ENCODE measurements around the gene RABGGTB.

DNA sequence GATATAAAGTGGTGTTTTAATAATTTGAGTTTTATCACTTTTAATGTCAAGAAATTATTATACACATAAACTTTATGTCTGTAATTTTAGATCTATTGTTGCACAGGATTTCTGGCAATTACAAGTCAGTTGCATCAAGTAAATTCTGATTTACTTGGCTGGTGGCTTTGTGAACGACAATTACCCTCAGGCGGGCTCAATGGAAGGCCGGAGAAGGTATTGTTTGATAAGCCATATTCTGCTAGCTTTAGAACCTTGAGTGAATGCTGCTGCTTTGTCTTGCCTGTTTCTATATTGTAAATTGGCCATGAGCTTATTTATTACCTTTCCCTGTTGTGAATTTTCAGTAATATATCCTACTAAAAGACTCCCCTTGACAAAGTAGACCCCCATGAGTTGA is 6.0 kb downstream of the RABGGTB start:
- TF ChIP-seq, protein P1, sequence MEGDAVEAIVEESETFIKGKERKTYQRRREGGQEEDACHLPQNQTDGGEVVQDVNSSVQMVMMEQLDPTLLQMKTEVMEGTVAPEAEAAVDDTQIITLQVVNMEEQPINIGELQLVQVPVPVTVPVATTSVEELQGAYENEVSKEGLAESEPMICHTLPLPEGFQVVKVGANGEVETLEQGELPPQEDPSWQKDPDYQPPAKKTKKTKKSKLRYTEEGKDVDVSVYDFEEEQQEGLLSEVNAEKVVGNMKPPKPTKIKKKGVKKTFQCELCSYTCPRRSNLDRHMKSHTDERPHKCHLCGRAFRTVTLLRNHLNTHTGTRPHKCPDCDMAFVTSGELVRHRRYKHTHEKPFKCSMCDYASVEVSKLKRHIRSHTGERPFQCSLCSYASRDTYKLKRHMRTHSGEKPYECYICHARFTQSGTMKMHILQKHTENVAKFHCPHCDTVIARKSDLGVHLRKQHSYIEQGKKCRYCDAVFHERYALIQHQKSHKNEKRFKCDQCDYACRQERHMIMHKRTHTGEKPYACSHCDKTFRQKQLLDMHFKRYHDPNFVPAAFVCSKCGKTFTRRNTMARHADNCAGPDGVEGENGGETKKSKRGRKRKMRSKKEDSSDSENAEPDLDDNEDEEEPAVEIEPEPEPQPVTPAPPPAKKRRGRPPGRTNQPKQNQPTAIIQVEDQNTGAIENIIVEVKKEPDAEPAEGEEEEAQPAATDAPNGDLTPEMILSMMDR (IDR thresholded peaks at IDR 0.05) = no peak
- TF ChIP-seq, protein P2, sequence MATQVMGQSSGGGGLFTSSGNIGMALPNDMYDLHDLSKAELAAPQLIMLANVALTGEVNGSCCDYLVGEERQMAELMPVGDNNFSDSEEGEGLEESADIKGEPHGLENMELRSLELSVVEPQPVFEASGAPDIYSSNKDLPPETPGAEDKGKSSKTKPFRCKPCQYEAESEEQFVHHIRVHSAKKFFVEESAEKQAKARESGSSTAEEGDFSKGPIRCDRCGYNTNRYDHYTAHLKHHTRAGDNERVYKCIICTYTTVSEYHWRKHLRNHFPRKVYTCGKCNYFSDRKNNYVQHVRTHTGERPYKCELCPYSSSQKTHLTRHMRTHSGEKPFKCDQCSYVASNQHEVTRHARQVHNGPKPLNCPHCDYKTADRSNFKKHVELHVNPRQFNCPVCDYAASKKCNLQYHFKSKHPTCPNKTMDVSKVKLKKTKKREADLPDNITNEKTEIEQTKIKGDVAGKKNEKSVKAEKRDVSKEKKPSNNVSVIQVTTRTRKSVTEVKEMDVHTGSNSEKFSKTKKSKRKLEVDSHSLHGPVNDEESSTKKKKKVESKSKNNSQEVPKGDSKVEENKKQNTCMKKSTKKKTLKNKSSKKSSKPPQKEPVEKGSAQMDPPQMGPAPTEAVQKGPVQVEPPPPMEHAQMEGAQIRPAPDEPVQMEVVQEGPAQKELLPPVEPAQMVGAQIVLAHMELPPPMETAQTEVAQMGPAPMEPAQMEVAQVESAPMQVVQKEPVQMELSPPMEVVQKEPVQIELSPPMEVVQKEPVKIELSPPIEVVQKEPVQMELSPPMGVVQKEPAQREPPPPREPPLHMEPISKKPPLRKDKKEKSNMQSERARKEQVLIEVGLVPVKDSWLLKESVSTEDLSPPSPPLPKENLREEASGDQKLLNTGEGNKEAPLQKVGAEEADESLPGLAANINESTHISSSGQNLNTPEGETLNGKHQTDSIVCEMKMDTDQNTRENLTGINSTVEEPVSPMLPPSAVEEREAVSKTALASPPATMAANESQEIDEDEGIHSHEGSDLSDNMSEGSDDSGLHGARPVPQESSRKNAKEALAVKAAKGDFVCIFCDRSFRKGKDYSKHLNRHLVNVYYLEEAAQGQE (IDR thresholded peaks at IDR 0.05; ENCODE audit: insufficient read depth in 1 of 2, low read depth in 2 of 2, low read length in 1 of 2) = no peak
- TF ChIP-seq POLR2AphosphoS5 (IDR thresholded peaks at IDR 0.05; ENCODE audit: low read depth, low read length) = no peak
- TF ChIP-seq TCF7L2 (IDR thresholded peaks at IDR 0.05; ENCODE audit: low read depth, low read length) = no peak
- TF ChIP-seq SIN3A (IDR thresholded peaks at IDR 0.05; ENCODE audit: borderline replicate concordance, insufficient read depth, low read depth, low read length) = no peak

Measured in Panc1 (cell line).